WTC11 (cell line): ENCODE measurements around the gene STK10. TPM values are rescaled to one million over a fixed set of nuclear protein-coding genes. Genes with fewer than 3 reads are reported as not detected.
A peak's percentile ranks its signal among the peaks of the same experiment; 100 is the strongest.
"Not testable (repeated sequence)": the region's sequence is repeated elsewhere in the genome, so short reads cannot be mapped to it uniquely, and the experiment has no call there.

Source experiments
- ATAC-seq: fragments of 200-7000 bp; cut with Tn5 transposase; 2 replicates; pipeline ENCODE4 v1.10.0; 2021; ENCODE audit warnings: mild to moderate bottlenecking, moderate library complexity
- CTCF ChIA-PET: fragments of 300-600 bp; sonication (Branson Sonifier 250); formaldehyde crosslinking; loops from one replicate; lab custom pipeline; 2021; ENCODE audit warnings: antibody characterized with exemption; lab: Charles Lee
- POLR2A ChIA-PET: fragments of 350-600 bp; sonication (Branson Sonifier 250); formaldehyde crosslinking; loops from one replicate; lab custom pipeline; 2021; ENCODE audit warnings: antibody characterized with exemption; lab: Charles Lee
- DNase-seq: peaks from one replicate; pipeline ENCODE4 v3.0.0; 2021; ENCODE audit warnings: low spot score
- H3K27ac Mint-ChIP-seq: 2 replicates; pipeline ENCODE4 v1.8.0; 2021; ENCODE audit warnings: mixed read lengths
- H3K27me3 Mint-ChIP-seq: 2 replicates; pipeline ENCODE4 v1.8.0; 2021; ENCODE audit warnings: low read depth, mild to moderate bottlenecking, moderate library complexity, mixed read lengths
- H3K36me3 Mint-ChIP-seq: 2 replicates; pipeline ENCODE4 v1.8.0; 2021; ENCODE audit warnings: mixed read lengths
- H3K4me1 Mint-ChIP-seq: 2 replicates; pipeline ENCODE4 v1.8.0; 2022; ENCODE audit warnings: mixed read lengths
- H3K4me3 Mint-ChIP-seq: 2 replicates; pipeline ENCODE4 v1.8.0; 2021; ENCODE audit warnings: mild to moderate bottlenecking, moderate library complexity, mixed read lengths
- H3K9me3 Mint-ChIP-seq: 2 replicates; pipeline ENCODE4 v1.8.0; 2021; ENCODE audit warnings: mixed read lengths
- CDX4 ChIP-seq: fragments of 250-450 bp; sonication (Bioruptor Pico); IDR thresholded peaks from 2 replicates; pipeline ENCODE4 v1.9.0; 2021; ENCODE audit warnings: moderate library complexity, mild to moderate bottlenecking, inconsistent platforms, borderline replicate concordance
- FOXJ3 ChIP-seq: sonication (generic); formaldehyde crosslinking; IDR thresholded peaks from 2 replicates; pipeline ENCODE4 v1.9.0; 2021; ENCODE audit warnings: missing genetic modification reagents, mild to moderate bottlenecking, borderline replicate concordance
- FOXK1 ChIP-seq: sonication (generic); formaldehyde crosslinking; IDR thresholded peaks from 2 replicates; pipeline ENCODE4 v1.8.0; 2022; ENCODE audit warnings: mild to moderate bottlenecking, moderate library complexity, missing genetic modification reagents
- FOXP1 ChIP-seq: sonication (generic); formaldehyde crosslinking; IDR thresholded peaks from 2 replicates; pipeline ENCODE4 v1.8.0; 2022; ENCODE audit warnings: missing genetic modification reagents, mild to moderate bottlenecking, moderate library complexity, borderline replicate concordance
- GRHL2 ChIP-seq: fragments of 250-450 bp; sonication (Bioruptor Pico); IDR thresholded peaks from 2 replicates; pipeline ENCODE4 v1.8.0; 2022; ENCODE audit warnings: mild to moderate bottlenecking, moderate library complexity; ENCODE audit not compliant: insufficient replicate concordance, severe bottlenecking
- MYBL2 ChIP-seq: sonication (generic); formaldehyde crosslinking; IDR thresholded peaks from 2 replicates; pipeline ENCODE4 v1.8.1; 2023; ENCODE audit warnings: mild to moderate bottlenecking, moderate library complexity, missing genetic modification reagents
- NFYB ChIP-seq: sonication (generic); formaldehyde crosslinking; conservative IDR thresholded peaks from 2 replicates; pipeline ENCODE4 v1.8.0; 2022; ENCODE audit warnings: low read depth, missing genetic modification reagents
- NR2C2 ChIP-seq: sonication (generic); formaldehyde crosslinking; IDR thresholded peaks from 2 replicates; pipeline ENCODE4 v1.8.0; 2022; ENCODE audit warnings: mild to moderate bottlenecking, missing genetic modification reagents
- SP1 ChIP-seq: sonication (generic); formaldehyde crosslinking; conservative IDR thresholded peaks from 2 replicates; pipeline ENCODE4 v1.8.1; 2022; ENCODE audit warnings: missing genetic modification reagents
- TEAD1 ChIP-seq: sonication (generic); formaldehyde crosslinking; IDR thresholded peaks from 2 replicates; pipeline ENCODE4 v1.8.0; 2022; ENCODE audit warnings: mild to moderate bottlenecking, missing genetic modification reagents
- TP53 ChIP-seq: sonication (generic); formaldehyde crosslinking; IDR thresholded peaks from 2 replicates; pipeline ENCODE4 v1.8.1; 2023; ENCODE audit warnings: mild to moderate bottlenecking, missing genetic modification reagents
- ZBTB21 ChIP-seq: sonication (generic); formaldehyde crosslinking; IDR thresholded peaks from 2 replicates; pipeline ENCODE4 v1.8.1; 2023; ENCODE audit warnings: mild to moderate bottlenecking, missing genetic modification reagents, borderline replicate concordance
- ZNF232 ChIP-seq: sonication (generic); formaldehyde crosslinking; IDR thresholded peaks from 2 replicates; pipeline ENCODE4 v1.8.0; 2022; ENCODE audit warnings: mild to moderate bottlenecking, missing genetic modification reagents
- ZNF317 ChIP-seq: sonication (generic); formaldehyde crosslinking; IDR thresholded peaks from 2 replicates; pipeline ENCODE4 v1.8.1; 2023; ENCODE audit warnings: low read depth, mild to moderate bottlenecking, moderate library complexity, missing genetic modification reagents, borderline replicate concordance
- ZNF423 ChIP-seq: fragments of 250-450 bp; sonication (Bioruptor Pico); IDR thresholded peaks from 2 replicates; pipeline ENCODE4 v2.1.2; 2022; ENCODE audit warnings: mild to moderate bottlenecking, moderate library complexity
- total RNA-seq: library from RNA; stranded (reverse); gene quantifications from 3 replicates; pipeline ENCODE4 v1.2.3, GENCODE V29; 2021
- TF ChIP-seq, protein P1 (sequence below): sonication (generic); formaldehyde crosslinking; conservative IDR thresholded peaks from 2 replicates; pipeline ENCODE4 v1.8.1; 2022; ENCODE audit warnings: mild to moderate bottlenecking, missing genetic modification reagents
- TF ChIP-seq, protein P2 (sequence below): sonication (generic); formaldehyde crosslinking; conservative IDR thresholded peaks from 2 replicates; pipeline ENCODE4 v1.8.1; 2023; ENCODE audit warnings: mild to moderate bottlenecking, low read depth, missing genetic modification reagents, moderate library complexity
- TF ChIP-seq, protein P3 (sequence below): sonication (generic); formaldehyde crosslinking; IDR thresholded peaks from 2 replicates; pipeline ENCODE4 v1.8.0; 2023; ENCODE audit warnings: missing genetic modification reagents, mild to moderate bottlenecking, borderline replicate concordance
- TF ChIP-seq, protein P4 (sequence below): sonication (generic); formaldehyde crosslinking; IDR thresholded peaks from 2 replicates; pipeline ENCODE4 v1.8.1; 2022; ENCODE audit warnings: mild to moderate bottlenecking, moderate library complexity, missing genetic modification reagents
- TF ChIP-seq, protein P5 (sequence below): sonication (generic); formaldehyde crosslinking; IDR thresholded peaks from 2 replicates; pipeline ENCODE4 v1.8.0; 2022; ENCODE audit warnings: mild to moderate bottlenecking, missing genetic modification reagents

STK10 gene
- total RNA-seq, 1 experiment from 2014 or later, result 20.5 TPM

GRCh38 chr5:172207511-172207910 is 19.5 kb upstream of the STK10 start (continued):
- TF ChIP-seq CDX4 (CRISPR knock-in tag) (no peak), ZNF423 (no peak), ZNF317 (CRISPR knock-in tag) (no peak)
- TF ChIP-seq, protein P1, sequence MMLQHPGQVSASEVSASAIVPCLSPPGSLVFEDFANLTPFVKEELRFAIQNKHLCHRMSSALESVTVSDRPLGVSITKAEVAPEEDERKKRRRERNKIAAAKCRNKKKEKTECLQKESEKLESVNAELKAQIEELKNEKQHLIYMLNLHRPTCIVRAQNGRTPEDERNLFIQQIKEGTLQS (CRISPR knock-in tag), result no peak

DNA sequence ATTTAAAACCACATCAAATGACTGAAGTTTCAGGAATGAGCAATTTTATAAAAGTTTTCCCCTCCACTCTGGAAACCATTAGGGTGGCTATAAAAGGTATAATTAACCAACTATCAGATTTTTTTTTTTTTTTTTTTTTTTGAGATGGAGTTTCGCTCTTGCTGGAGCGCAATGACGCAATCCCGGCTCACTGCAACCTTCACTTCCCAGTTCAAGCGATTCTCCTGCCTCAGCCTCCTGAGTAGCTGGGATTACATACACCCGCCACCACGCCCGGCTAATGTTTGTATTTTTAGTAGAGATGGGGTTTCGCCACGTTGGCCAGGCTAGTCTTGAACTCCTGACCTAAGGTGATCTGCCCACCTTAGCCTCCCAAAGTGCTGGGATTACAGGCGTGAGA is 18.0 kb upstream of the STK10 start:
- H3K27ac Mint-ChIP-seq, POLR2A ChIA-PET, H3K9me3 Mint-ChIP-seq, ATAC-seq, DNase-seq, CTCF ChIA-PET, H3K4me3 Mint-ChIP-seq, H3K4me1 Mint-ChIP-seq, H3K27me3 Mint-ChIP-seq: not testable (repeated sequence)
- H3K36me3 Mint-ChIP-seq, result peaks cover 13% of the 10 kb centered on the region

DNA sequence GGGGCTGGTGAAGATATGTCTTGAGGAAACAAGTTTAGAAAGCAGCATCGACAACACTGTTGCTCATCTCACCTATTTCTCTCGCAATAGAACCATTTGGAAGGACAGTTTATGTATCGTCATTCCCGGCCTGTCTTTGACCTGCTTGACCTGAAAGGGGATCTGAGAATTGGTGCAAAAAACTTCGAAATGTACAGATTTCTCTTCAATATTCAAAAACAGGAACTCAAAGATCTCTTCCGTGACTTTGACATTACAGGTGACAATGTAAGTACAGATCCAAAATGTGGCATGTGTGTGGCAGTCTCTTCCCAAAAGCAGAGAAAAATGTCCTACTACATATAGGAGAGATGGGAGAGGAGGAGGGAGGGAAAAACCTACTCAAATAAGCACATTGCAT is 12.5 kb upstream of the STK10 start:
- TF ChIP-seq GRHL2 (no peak), FOXJ3 (CRISPR knock-in tag) (no peak), NR2C2 (CRISPR knock-in tag) (no peak), ZBTB21 (CRISPR knock-in tag) (no peak), FOXK1 (no peak), FOXP1 (CRISPR knock-in tag) (no peak), MYBL2 (no peak), ZNF232 (CRISPR knock-in tag) (no peak), NFYB (CRISPR knock-in tag) (no peak)
- TF ChIP-seq, protein P2, sequence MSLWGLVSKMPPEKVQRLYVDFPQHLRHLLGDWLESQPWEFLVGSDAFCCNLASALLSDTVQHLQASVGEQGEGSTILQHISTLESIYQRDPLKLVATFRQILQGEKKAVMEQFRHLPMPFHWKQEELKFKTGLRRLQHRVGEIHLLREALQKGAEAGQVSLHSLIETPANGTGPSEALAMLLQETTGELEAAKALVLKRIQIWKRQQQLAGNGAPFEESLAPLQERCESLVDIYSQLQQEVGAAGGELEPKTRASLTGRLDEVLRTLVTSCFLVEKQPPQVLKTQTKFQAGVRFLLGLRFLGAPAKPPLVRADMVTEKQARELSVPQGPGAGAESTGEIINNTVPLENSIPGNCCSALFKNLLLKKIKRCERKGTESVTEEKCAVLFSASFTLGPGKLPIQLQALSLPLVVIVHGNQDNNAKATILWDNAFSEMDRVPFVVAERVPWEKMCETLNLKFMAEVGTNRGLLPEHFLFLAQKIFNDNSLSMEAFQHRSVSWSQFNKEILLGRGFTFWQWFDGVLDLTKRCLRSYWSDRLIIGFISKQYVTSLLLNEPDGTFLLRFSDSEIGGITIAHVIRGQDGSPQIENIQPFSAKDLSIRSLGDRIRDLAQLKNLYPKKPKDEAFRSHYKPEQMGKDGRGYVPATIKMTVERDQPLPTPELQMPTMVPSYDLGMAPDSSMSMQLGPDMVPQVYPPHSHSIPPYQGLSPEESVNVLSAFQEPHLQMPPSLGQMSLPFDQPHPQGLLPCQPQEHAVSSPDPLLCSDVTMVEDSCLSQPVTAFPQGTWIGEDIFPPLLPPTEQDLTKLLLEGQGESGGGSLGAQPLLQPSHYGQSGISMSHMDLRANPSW (CRISPR knock-in tag), result no peak
- Mint-ChIP-seq H3K27me3 (no peaks in the 10 kb centered on the region), H3K4me1 (no peaks in the 10 kb centered on the region), H3K36me3 (no peaks in the 10 kb centered on the region), H3K27ac (peak overlapping the region; percentile 2; the same call in 1 of the 2 replicates), H3K4me3 (no peak overlapping the region), H3K9me3 (peaks cover 10% of the 10 kb centered on the region)
- ChIA-PET CTCF (no interaction called here), POLR2A (no interaction called here)
- no peak for ATAC-seq
- DNase-seq, result no peak

GRCh38 chr5:172199446-172199845 is 11.4 kb upstream of the STK10 start:
- Mint-ChIP-seq H3K4me3 (no peak overlapping the region), H3K36me3 (no peaks in the 10 kb centered on the region), H3K27me3 (no peaks in the 10 kb centered on the region), H3K9me3 (peaks cover 10% of the 10 kb centered on the region), H3K4me1 (no peaks in the 10 kb centered on the region), H3K27ac (no peak overlapping the region)
- no peak for ATAC-seq
- DNase-seq, result no peak
- TF ChIP-seq, protein P3, sequence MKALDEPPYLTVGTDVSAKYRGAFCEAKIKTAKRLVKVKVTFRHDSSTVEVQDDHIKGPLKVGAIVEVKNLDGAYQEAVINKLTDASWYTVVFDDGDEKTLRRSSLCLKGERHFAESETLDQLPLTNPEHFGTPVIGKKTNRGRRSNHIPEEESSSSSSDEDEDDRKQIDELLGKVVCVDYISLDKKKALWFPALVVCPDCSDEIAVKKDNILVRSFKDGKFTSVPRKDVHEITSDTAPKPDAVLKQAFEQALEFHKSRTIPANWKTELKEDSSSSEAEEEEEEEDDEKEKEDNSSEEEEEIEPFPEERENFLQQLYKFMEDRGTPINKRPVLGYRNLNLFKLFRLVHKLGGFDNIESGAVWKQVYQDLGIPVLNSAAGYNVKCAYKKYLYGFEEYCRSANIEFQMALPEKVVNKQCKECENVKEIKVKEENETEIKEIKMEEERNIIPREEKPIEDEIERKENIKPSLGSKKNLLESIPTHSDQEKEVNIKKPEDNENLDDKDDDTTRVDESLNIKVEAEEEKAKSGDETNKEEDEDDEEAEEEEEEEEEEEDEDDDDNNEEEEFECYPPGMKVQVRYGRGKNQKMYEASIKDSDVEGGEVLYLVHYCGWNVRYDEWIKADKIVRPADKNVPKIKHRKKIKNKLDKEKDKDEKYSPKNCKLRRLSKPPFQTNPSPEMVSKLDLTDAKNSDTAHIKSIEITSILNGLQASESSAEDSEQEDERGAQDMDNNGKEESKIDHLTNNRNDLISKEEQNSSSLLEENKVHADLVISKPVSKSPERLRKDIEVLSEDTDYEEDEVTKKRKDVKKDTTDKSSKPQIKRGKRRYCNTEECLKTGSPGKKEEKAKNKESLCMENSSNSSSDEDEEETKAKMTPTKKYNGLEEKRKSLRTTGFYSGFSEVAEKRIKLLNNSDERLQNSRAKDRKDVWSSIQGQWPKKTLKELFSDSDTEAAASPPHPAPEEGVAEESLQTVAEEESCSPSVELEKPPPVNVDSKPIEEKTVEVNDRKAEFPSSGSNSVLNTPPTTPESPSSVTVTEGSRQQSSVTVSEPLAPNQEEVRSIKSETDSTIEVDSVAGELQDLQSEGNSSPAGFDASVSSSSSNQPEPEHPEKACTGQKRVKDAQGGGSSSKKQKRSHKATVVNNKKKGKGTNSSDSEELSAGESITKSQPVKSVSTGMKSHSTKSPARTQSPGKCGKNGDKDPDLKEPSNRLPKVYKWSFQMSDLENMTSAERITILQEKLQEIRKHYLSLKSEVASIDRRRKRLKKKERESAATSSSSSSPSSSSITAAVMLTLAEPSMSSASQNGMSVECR (CRISPR knock-in tag), result no peak
- TF ChIP-seq, protein P4, sequence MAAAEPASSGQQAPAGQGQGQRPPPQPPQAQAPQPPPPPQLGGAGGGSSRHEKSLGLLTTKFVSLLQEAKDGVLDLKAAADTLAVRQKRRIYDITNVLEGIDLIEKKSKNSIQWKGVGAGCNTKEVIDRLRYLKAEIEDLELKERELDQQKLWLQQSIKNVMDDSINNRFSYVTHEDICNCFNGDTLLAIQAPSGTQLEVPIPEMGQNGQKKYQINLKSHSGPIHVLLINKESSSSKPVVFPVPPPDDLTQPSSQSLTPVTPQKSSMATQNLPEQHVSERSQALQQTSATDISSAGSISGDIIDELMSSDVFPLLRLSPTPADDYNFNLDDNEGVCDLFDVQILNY (CRISPR knock-in tag), result no peak
- no peak for TF ChIP-seq TEAD1 (CRISPR knock-in tag)
- TF ChIP-seq, protein P5, sequence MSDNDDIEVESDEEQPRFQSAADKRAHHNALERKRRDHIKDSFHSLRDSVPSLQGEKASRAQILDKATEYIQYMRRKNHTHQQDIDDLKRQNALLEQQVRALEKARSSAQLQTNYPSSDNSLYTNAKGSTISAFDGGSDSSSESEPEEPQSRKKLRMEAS, result no peak
- no peak for TF ChIP-seq TP53 (CRISPR knock-in tag)
- TF ChIP-seq SP1, result no peak
- POLR2A ChIA-PET, result interaction anchor here (0.6 kb wide), 1 partner anchor 21 kb away, joined by 5 read pairs; no protein-coding TSS in a partner anchor
- CTCF ChIA-PET, result interaction anchor here (0.7 to 1.1 kb wide), 2 partner anchors 10 to 96 kb away, joined by 3 to 6 read pairs; no protein-coding TSS in a partner anchor
